H1 (cell line): ENCODE results near the gene SNRPE. TPM values are rescaled to one million over a fixed set of nuclear protein-coding genes. Genes with fewer than 3 reads are reported as not detected.

Experiments
- CTCF ChIA-PET: fragments of 300-600 bp; sonication (Branson Sonifier 250); formaldehyde crosslinking; loops from one replicate; lab custom pipeline; 2021; ENCODE audit not compliant: partially characterized antibody; lab: Charles Lee
- POLR2A ChIA-PET: fragments of 300-600 bp; sonication (Branson Sonifier 250); formaldehyde crosslinking; loops from one replicate; lab custom pipeline; 2021; ENCODE audit warnings: inconsistent platforms; ENCODE audit not compliant: partially characterized antibody; lab: Charles Lee
- DNase-seq, 2 experiments: peaks; one replicate each; pipeline versions ENCODE4 v3.0.0 to v3.0.0-alpha.2; 2010 to 2022; ENCODE audit warnings: low spot score in 2 of 2, low read depth in 1 of 2, mixed read lengths in 1 of 2
- FAIRE-seq: peaks from 2 replicates; lab custom pipeline; 2011; peaks lifted over from hg19 to GRCh38; lab: Jason Lieb, UNC
- H2AFZ ChIP-seq: 2 replicates; pipeline ENCODE4 v1.8.1; 2012; ENCODE audit warnings: low read length, inconsistent platforms
- H2AK5ac ChIP-seq: 2 replicates; pipeline ENCODE4 v1.6.1; 2013; ENCODE audit warnings: low read depth, low read length
- H2BK120ac ChIP-seq: replicated peaks from 2 replicates; pipeline ENCODE3; 2013; ENCODE audit warnings: low read depth, low read length, inconsistent platforms
- H2BK12ac ChIP-seq: 2 replicates; pipeline ENCODE4 v1.6.1; 2013; ENCODE audit warnings: low read depth, low read length
- H2BK15ac ChIP-seq: 2 replicates; pipeline ENCODE4 v1.6.1; 2013; ENCODE audit warnings: low read length
- H2BK20ac ChIP-seq: 2 replicates; pipeline ENCODE4 v1.6.1; 2013; ENCODE audit warnings: low read length
- H2BK5ac ChIP-seq: 2 replicates; pipeline ENCODE4 v1.6.1; 2013; ENCODE audit warnings: low read depth, low read length
- H3K14ac ChIP-seq: 2 replicates; pipeline ENCODE4 v1.6.1; 2013; ENCODE audit warnings: inconsistent platforms; ENCODE audit not compliant: insufficient read length
- H3K18ac ChIP-seq: 2 replicates; pipeline ENCODE4 v1.6.1; 2013; ENCODE audit warnings: low read length; ENCODE audit errors: extremely low read depth
- H3K23ac ChIP-seq: 2 replicates; pipeline ENCODE4 v1.6.1; 2013; ENCODE audit warnings: inconsistent platforms; ENCODE audit not compliant: insufficient read length
- H3K23me2 ChIP-seq: 2 replicates; pipeline ENCODE4 v1.6.1; 2013; ENCODE audit warnings: low read depth, low read length
- H3K27ac ChIP-seq: 2 replicates; pipeline ENCODE4 v1.6.1; 2011; ENCODE audit warnings: low read depth, low read length, inconsistent platforms
- H3K27me3 ChIP-seq, 4 experiments: replicated peaks in 1 of 4; 1 replicate in 1 of 4; 2 replicates in 3 of 4; pipeline versions ENCODE4 v1.6.1 to v1.8.1; 2011 to 2013; ENCODE audit warnings: low read length in 3 of 4, mild to moderate bottlenecking in 3 of 4, inconsistent platforms in 2 of 4, mixed read lengths in 2 of 4, moderate library complexity in 1 of 4; ENCODE audit not compliant: control insufficient read depth in 3 of 4, insufficient read depth in 3 of 4; ENCODE audit errors: extremely low read depth in 1 of 4
- H3K36me3 ChIP-seq, 4 experiments: 2 replicates each; pipeline versions ENCODE4 v1.6.1 to v1.8.1; 2011 to 2013; ENCODE audit warnings: mild to moderate bottlenecking in 4 of 4, low read length in 3 of 4, moderate library complexity in 2 of 4, control low read depth in 1 of 4, inconsistent platforms in 1 of 4; ENCODE audit not compliant: insufficient read depth in 4 of 4, control insufficient read depth in 2 of 4
- H3K4ac ChIP-seq: replicated peaks from 2 replicates; pipeline ENCODE3; 2013; ENCODE audit warnings: low read length, low read depth, mixed read lengths, inconsistent platforms; ENCODE audit not compliant: insufficient read length
- H3K4me1 ChIP-seq, 4 experiments: replicated peaks in 1 of 4; 1 replicate in 1 of 4; 2 replicates in 3 of 4; pipeline versions ENCODE4 v1.6.1 to v1.8.1; 2011 to 2013; ENCODE audit warnings: low read length in 3 of 4, inconsistent platforms in 2 of 4, mixed read lengths in 1 of 4; ENCODE audit not compliant: insufficient read depth in 4 of 4, control insufficient read depth in 3 of 4
- H3K4me2 ChIP-seq, 2 experiments: 2 replicates each; pipeline versions ENCODE4 v1.6.1 to v1.8.1; 2011 to 2013; ENCODE audit warnings: low read depth in 2 of 2, low read length in 2 of 2, control low read depth in 1 of 2, inconsistent platforms in 1 of 2, mild to moderate bottlenecking in 1 of 2; ENCODE audit not compliant: insufficient read depth in 1 of 2
- H3K4me3 ChIP-seq, 4 experiments: fragments of 200-600, 300-600 bp in 1 of 4; sonication (generic), shearing (Covaris generic), sonication (Bioruptor Twin) in 1 of 4; 2 replicates each; pipeline versions ENCODE4 v1.5.1 to v1.8.1; 2011 to 2016; ENCODE audit warnings: low read length in 4 of 4, low read depth in 3 of 4, control low read depth in 2 of 4, inconsistent platforms in 2 of 4, mild to moderate bottlenecking in 2 of 4, mixed read lengths in 1 of 4, moderate library complexity in 1 of 4; ENCODE audit not compliant: insufficient read depth in 2 of 4; ENCODE audit errors: extremely low read depth in 1 of 4
- H3K56ac ChIP-seq: replicated peaks from 2 replicates; pipeline ENCODE3; 2013; ENCODE audit warnings: low read depth, mild to moderate bottlenecking, mixed read lengths, low read length, inconsistent platforms; ENCODE audit not compliant: insufficient read length
- H3K79me1 ChIP-seq: 2 replicates; pipeline ENCODE4 v1.6.1; 2013; ENCODE audit warnings: low read depth, low read length, control low read depth
- H3K79me2 ChIP-seq, 2 experiments: 2 replicates each; pipeline versions ENCODE4 v1.6.1 to v1.8.1; 2012 to 2013; ENCODE audit warnings: low read length in 2 of 2, mild to moderate bottlenecking in 2 of 2, inconsistent platforms in 1 of 2; ENCODE audit not compliant: insufficient read depth in 2 of 2, control insufficient read depth in 1 of 2
- H3K9ac ChIP-seq, 4 experiments: replicated peaks in 1 of 4; 1 replicate in 1 of 4; 2 replicates in 3 of 4; pipeline versions ENCODE4 v1.6.1 to v1.8.1; 2011 to 2013; ENCODE audit warnings: low read depth in 3 of 4, low read length in 3 of 4, control low read depth in 2 of 4, mild to moderate bottlenecking in 2 of 4, moderate library complexity in 2 of 4, inconsistent platforms in 1 of 4; ENCODE audit errors: extremely low read depth in 1 of 4
- H3K9me3 ChIP-seq, 2 experiments: 2 replicates each; pipeline versions ENCODE4 v1.6.1 to v1.8.1; 2012 to 2013; ENCODE audit warnings: mild to moderate bottlenecking in 2 of 2, moderate library complexity in 2 of 2, control low read depth in 1 of 2, inconsistent platforms in 1 of 2, low read depth in 1 of 2, low read length in 1 of 2, mixed read lengths in 1 of 2; ENCODE audit not compliant: insufficient read depth in 2 of 2
- H4K20me1 ChIP-seq, 2 experiments: replicated peaks in 1 of 2; 2 replicates each; pipeline versions ENCODE3 to v1.8.1; 2011 to 2013; ENCODE audit warnings: inconsistent platforms in 2 of 2, low read length in 2 of 2, mild to moderate bottlenecking in 1 of 2; ENCODE audit not compliant: insufficient read depth in 2 of 2, control insufficient read depth in 1 of 2
- H4K5ac ChIP-seq: 2 replicates; pipeline ENCODE4 v1.6.1; 2013; ENCODE audit warnings: low read length, low read depth, mixed read lengths, inconsistent platforms; ENCODE audit not compliant: insufficient read length
- H4K8ac ChIP-seq: 2 replicates; pipeline ENCODE4 v1.8.0; 2013; ENCODE audit warnings: mild to moderate bottlenecking, moderate library complexity, low read length, inconsistent platforms; ENCODE audit not compliant: insufficient read depth; ENCODE audit errors: extremely low read depth
- H4K91ac ChIP-seq: replicated peaks from 2 replicates; pipeline ENCODE3; 2013; ENCODE audit warnings: low read length, mixed read lengths, inconsistent platforms; ENCODE audit not compliant: insufficient read length
- ATF2 ChIP-seq: IDR thresholded peaks from 2 replicates; pipeline ENCODE4 v1.6.1; 2012; ENCODE audit warnings: low read length, inconsistent platforms
- CHD2 ChIP-seq: IDR thresholded peaks from 2 replicates; pipeline ENCODE4 v1.6.1; 2012; ENCODE audit warnings: low read length, improper control_type of control experiment
- EGR1 ChIP-seq: IDR thresholded peaks from 2 replicates; pipeline ENCODE4 v1.6.1; 2011; ENCODE audit warnings: low read depth, low read length, borderline replicate concordance
- JUN ChIP-seq: IDR thresholded peaks from 2 replicates; pipeline ENCODE4 v1.6.1; 2011; ENCODE audit warnings: low read depth, mild to moderate bottlenecking, improper control_type of control experiment, low read length
- KDM5A ChIP-seq: fragments of 200-600 bp; IDR thresholded peaks from 2 replicates; pipeline ENCODE4 v1.7.1; 2012; ENCODE audit warnings: mild to moderate bottlenecking, low read length, inconsistent platforms, mixed read lengths
- RAD21 ChIP-seq, 2 experiments: IDR thresholded peaks in 1 of 2; conservative IDR thresholded peaks in 1 of 2; 2 replicates each; pipeline ENCODE4 v1.6.1; 2011; ENCODE audit warnings: low read depth in 2 of 2, low read length in 2 of 2, improper control_type of control experiment in 1 of 2, inconsistent platforms in 1 of 2, mild to moderate bottlenecking in 1 of 2, moderate library complexity in 1 of 2
- RXRA ChIP-seq: IDR thresholded peaks from 2 replicates; pipeline ENCODE4 v1.6.1; 2011; ENCODE audit warnings: low read depth, mild to moderate bottlenecking, low read length, moderate library complexity; ENCODE audit not compliant: insufficient read depth
- TAF1 ChIP-seq: IDR thresholded peaks from 2 replicates; pipeline ENCODE4 v1.6.1; 2011; ENCODE audit warnings: mild to moderate bottlenecking, low read depth, low read length
- USF2 ChIP-seq: IDR thresholded peaks from 2 replicates; pipeline ENCODE4 v1.6.1; 2011; ENCODE audit warnings: low read length, improper control_type of control experiment
- WGBS, 2 experiments: shearing (Covaris generic) in 1 of 2; methylation state at CpG; one replicate each; pipeline versions ENCODE4 v1.1.6 to v1.1.7; 2013 to 2015; ENCODE audit warnings: low lambda C conversion rate in 2 of 2, mixed read lengths in 2 of 2, inconsistent platforms in 1 of 2, low coverage in 1 of 2, missing lambda C conversion rate in 1 of 2; ENCODE audit not compliant: insufficient replicate concordance in 2 of 2, insufficient coverage in 1 of 2, insufficient read length in 1 of 2; ENCODE audit errors: extremely low coverage in 1 of 2, missing lambda C conversion rate in 1 of 2; 5-methylcytosine and 5-hydroxymethylcytosine counted together
- polyA plus RNA-seq, 7 experiments: library from polyadenylated mRNA; depleted of rRNA in 3 of 7; stranded (reverse) in 5 of 7; unstranded in 2 of 7; fragments of >200 nt in 5 of 7; fragments of 200-250 nt in 2 of 7; gene quantifications; 1 replicate in 5 of 7; 2 replicates in 1 of 7; 4 replicates in 1 of 7; pipeline versions ENCODE4 v1.2.1 to v1.2.3, GENCODE V29; 2011 to 2013; ENCODE audit warnings: missing spikeins in 2 of 7, mixed read lengths in 2 of 7
- total RNA-seq: library from RNA; stranded (reverse); fragmentation: NEBNext Ultra II Directional; extraction: Animal tissue kit (Norgen Biotek cat#: 25700); gene quantifications from 2 replicates; pipeline ENCODE4 v1.2.1, GENCODE V29; 2021
- TF ChIP-seq, protein P1 (sequence below): IDR thresholded peaks from 2 replicates; pipeline ENCODE4 v1.6.1; 2011; ENCODE audit warnings: low read depth, mild to moderate bottlenecking, low read length; ENCODE audit not compliant: insufficient read depth

SNRPE gene
- total and polyA plus RNA-seq, 2 of the 8 experiments (the other 6 are each of a cell fraction or from before 2014, with no cell fraction given): 416 to 461 TPM

DNA sequence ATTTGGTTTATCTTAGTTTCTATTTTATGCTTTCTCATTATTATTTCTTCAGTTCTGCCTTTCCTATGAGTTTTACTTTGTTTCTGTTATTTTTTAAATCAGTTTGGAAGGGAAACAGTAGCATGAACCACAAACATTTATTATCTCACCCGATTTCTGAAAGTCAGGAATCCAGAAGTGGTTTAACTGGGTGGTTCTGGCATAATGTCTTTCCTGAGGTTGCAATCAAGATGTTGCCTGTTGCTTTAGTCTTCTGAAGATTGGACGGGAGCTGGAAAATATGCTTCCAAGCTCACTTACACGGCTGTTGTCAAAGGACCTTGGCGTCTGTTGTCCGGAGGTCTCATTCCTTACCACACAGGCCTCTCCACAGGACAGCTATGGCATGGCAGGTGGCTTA lies 50.4 kb downstream of the SNRPE start:
- no peak overlapping the region for H4K91ac ChIP-seq
- no peak overlapping the region for H3K9ac ChIP-seq
- H2BK20ac ChIP-seq: no peak overlapping the region
- no peak overlapping the region for H2BK120ac ChIP-seq
- H3K4ac ChIP-seq: no peak overlapping the region
- H2BK15ac ChIP-seq: no peak overlapping the region
- no peak for FAIRE-seq
- H4K5ac ChIP-seq: no peak overlapping the region
- H3K18ac ChIP-seq: no peak overlapping the region
- H3K4me1 ChIP-seq: no peaks in the 10 kb centered on the region
- H3K14ac ChIP-seq: no peak overlapping the region
- H2BK12ac ChIP-seq: no peak overlapping the region
- no peaks in the 10 kb centered on the region for H3K36me3 ChIP-seq
- H3K9me3 ChIP-seq: no peaks in the 10 kb centered on the region
- H3K27ac ChIP-seq: no peak overlapping the region
- H3K27me3 ChIP-seq: no peaks in the 10 kb centered on the region
- H3K4me2 ChIP-seq: no peak overlapping the region
- POLR2A ChIA-PET: interaction anchor here (0.6 kb wide), 1 partner anchor 20 kb away, joined by 3 read pairs; no protein-coding TSS in a partner anchor
- no peak overlapping the region for H4K8ac ChIP-seq
- no peaks in the 10 kb centered on the region for H3K79me2 ChIP-seq
- CTCF ChIA-PET: interaction anchor here (0.7 to 2.2 kb wide), 3 partner anchors 23 to 218 kb away, joined by 3 to 7 read pairs (median 5); no protein-coding TSS in a partner anchor
- 0 out of 2 replicates have a peak overlapping the region, but pooled peaks have one; percentile 4 for H2AFZ ChIP-seq
- no peaks in the 10 kb centered on the region for H3K79me1 ChIP-seq
- no peak overlapping the region for H2AK5ac ChIP-seq
- no peak overlapping the region for H3K4me3 ChIP-seq
- H2BK5ac ChIP-seq: no peak overlapping the region
- no peak for DNase-seq
- no peaks in the 10 kb centered on the region for H4K20me1 ChIP-seq
- 93% methylated on average over 5 of the region's 5 CpGs; no CpG with 5 or more reads in 1 of the 2 experiments for WGBS, 2 experiments
- H3K23ac ChIP-seq: no peak overlapping the region
- H3K23me2 ChIP-seq: no peaks in the 10 kb centered on the region
- H3K56ac ChIP-seq: no peak overlapping the region
- TF ChIP-seq USF2: no peak
- TF ChIP-seq ATF2: no peak
- TF ChIP-seq JUN: no peak
- no peak for TF ChIP-seq RAD21 (IDR thresholded peaks at IDR 0.05 in 1 of 2, conservative IDR thresholded peaks at IDR 0.05 in 1 of 2; ENCODE audit: low read depth in 2 of 2, low read length in 2 of 2)
- no peak for TF ChIP-seq RXRA
- no peak for TF ChIP-seq CHD2
- TF ChIP-seq TAF1: no peak
- TF ChIP-seq, protein P1, sequence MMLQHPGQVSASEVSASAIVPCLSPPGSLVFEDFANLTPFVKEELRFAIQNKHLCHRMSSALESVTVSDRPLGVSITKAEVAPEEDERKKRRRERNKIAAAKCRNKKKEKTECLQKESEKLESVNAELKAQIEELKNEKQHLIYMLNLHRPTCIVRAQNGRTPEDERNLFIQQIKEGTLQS: no peak
- no peak for TF ChIP-seq KDM5A
- no peak for TF ChIP-seq EGR1
